Uterus (tissue), 4 donors: ENCODE results near the gene HBP1. TPM values are rescaled to one million over a fixed set of nuclear protein-coding genes. Genes with fewer than 3 reads are reported as not detected.
A peak's percentile ranks its signal among the peaks of the same experiment; 100 is the strongest.

Source experiments
- DNase-seq, 2 donors: peaks; one replicate each; pipeline ENCODE4 v3.0.0-alpha.2; 2019 to 2020
- H3K27ac ChIP-seq, 2 donors: fragments of 200-600 bp; sonication (generic); 1 replicate in 1 of 2; 2 replicates in 1 of 2; pipeline ENCODE4 v1.5.1; 2016 to 2018
- H3K27me3 ChIP-seq, 2 donors: fragments of 200-600 bp; sonication (generic); one replicate each; pipeline ENCODE4 v1.5.1; 2018 to 2019; ENCODE audit warnings: control low read depth in 1 of 2
- H3K36me3 ChIP-seq, 2 donors: fragments of 200-600 bp; sonication (generic); one replicate each; pipeline ENCODE4 v1.5.1; 2019; ENCODE audit warnings: control low read depth in 1 of 2
- H3K4me1 ChIP-seq, 2 donors: fragments of 200-600 bp; sonication (generic); one replicate each; pipeline ENCODE4 v1.5.1; 2018 to 2019; ENCODE audit warnings: control low read depth in 1 of 2
- H3K4me3 ChIP-seq, 2 donors: fragments of 200-600 bp; sonication (generic); 1 replicate in 1 of 2; 2 replicates in 1 of 2; pipeline ENCODE4 v1.5.1; 2018 to 2019; ENCODE audit warnings: mild to moderate bottlenecking in 1 of 2
- H3K9me3 ChIP-seq, 2 donors: fragments of 200-600 bp; sonication (generic); one replicate each; pipeline ENCODE4 v1.5.1; 2019; ENCODE audit warnings: control low read depth in 1 of 2
- CTCF ChIP-seq, 4 experiments: fragments of 200-600 bp in 2 of 4; fragments of 450-650 bp in 2 of 4; sonication (generic) in 2 of 4; IDR thresholded peaks; one replicate each; pipeline ENCODE4 v1.5.1; 2016 to 2019; ENCODE audit warnings: antibody characterized with exemption in 4 of 4, mild to moderate bottlenecking in 2 of 4, moderate library complexity in 1 of 4
- POLR2A ChIP-seq, 2 donors: fragments of 450-650 bp; IDR thresholded peaks; one replicate each; pipeline ENCODE4 v1.6.1; 2016; ENCODE audit warnings: antibody characterized with exemption in 2 of 2, mild to moderate bottlenecking in 1 of 2, moderate library complexity in 1 of 2
- intact Hi-C: fragments of 100-400 bp; cut with DNase I; formaldehyde crosslinking; loops from one replicate; pipeline ENCODE4 v1.15.1; 2023; ENCODE audit warnings: low total_unique reads
- total RNA-seq, 4 donors: library from RNA; depleted of rRNA in 3 of 4; stranded (reverse); fragments of >200 nt in 3 of 4; gene quantifications; one replicate each; pipeline versions ENCODE4 v1.1.0 to v1.2.4, GENCODE V29; 2014 to 2023
- donor health status: DM: yes; HTN: yes; CAD: no.

HBP1 gene
- total RNA-seq, 4 donors from 2014 or later, result 48.3 to 169 (median 130) TPM

GRCh38 chr7:107165341-107165740 lies 3.5 kb upstream of the HBP1 start:
- DNase-seq, result no peak
- Histone ChIP-seq H3K4me1 (no peaks in the 10 kb centered on the region), H3K9me3 (no peaks in the 10 kb centered on the region), H3K36me3 (no peaks in the 10 kb centered on the region), H3K27me3 (no peaks in the 10 kb centered on the region), H3K4me3 (no peak overlapping the region), H3K27ac (no peak overlapping the region)
- TF ChIP-seq POLR2A (IDR thresholded peaks at IDR 0.05), result no peak
- no peak for TF ChIP-seq CTCF (IDR thresholded peaks at IDR 0.05)
- intact Hi-C loops, result no loop called here

GRCh38 chr7:107166736-107167426 lies 1.9 kb upstream of the HBP1 start:
- Histone ChIP-seq H3K9me3 (no peaks in the 10 kb centered on the region), H3K27me3 (no peaks in the 10 kb centered on the region), H3K4me3 (peak overlapping the region; percentile 47 to 59), H3K4me1 (peaks cover 0 to under 1% of the 10 kb centered on the region in 2 donors), H3K36me3 (no peaks in the 10 kb centered on the region), H3K27ac (peak overlapping the region; percentile 97 to 100)
- TF ChIP-seq CTCF (IDR thresholded peaks at IDR 0.05), result no peak
- no peak for TF ChIP-seq POLR2A (IDR thresholded peaks at IDR 0.05)
- intact Hi-C loops, result no loop called here
- no peak for DNase-seq

GRCh38 chr7:107167483-107168232 lies 1.1 kb upstream of the HBP1 start:
- H3K27me3 ChIP-seq, result no peaks in the 10 kb centered on the region
- peak in 1 of 2 donors; percentile 81 for DNase-seq
- intact Hi-C loops, result no loop called here
- H3K9me3 ChIP-seq, result no peaks in the 10 kb centered on the region
- H3K4me1 ChIP-seq, result peaks cover 0 to 7% of the 10 kb centered on the region in 2 donors
- H3K27ac ChIP-seq, result peak overlapping the region; percentile 97 to 100
- peak overlapping the region; percentile 47 to 59 for H3K4me3 ChIP-seq
- TF ChIP-seq CTCF (IDR thresholded peaks at IDR 0.05) (peak; percentile 18 to 64 (median 41)), POLR2A (IDR thresholded peaks at IDR 0.05) (peak in 1 of 2 donors; percentile 29)
- no peaks in the 10 kb centered on the region for H3K36me3 ChIP-seq

GRCh38 chr7:107169120-107170050 lies 582 bp downstream of the HBP1 start:
- peaks cover 0 to 19% of the 10 kb centered on the region in 2 donors for H3K4me1 ChIP-seq
- H3K27ac ChIP-seq, result peak overlapping the region; percentile 96 to 100
- peak; percentile 69 for TF ChIP-seq POLR2A (IDR thresholded peaks at IDR 0.05)
- TF ChIP-seq CTCF (IDR thresholded peaks at IDR 0.05), result peak in 3 of 4 experiments; percentile 16 to 28 (median 22)
- intact Hi-C loops, result no loop called here
- H3K27me3 ChIP-seq, result no peaks in the 10 kb centered on the region
- H3K4me3 ChIP-seq, result peak overlapping the region; percentile 90 to 99
- H3K36me3 ChIP-seq, result no peaks in the 10 kb centered on the region
- peak; percentile 97 to 98 for DNase-seq
- no peaks in the 10 kb centered on the region for H3K9me3 ChIP-seq
